GM12878 (cell line): Measurements from ENCODE around the gene LTK. TPM values are rescaled to one million over a fixed set of nuclear protein-coding genes. Genes with fewer than 3 reads are reported as not detected.

Experiments used
- ATAC-seq: fragments of 200-7000 bp; cut with Tn5 transposase; 3 replicates; pipeline ENCODE4 v1.9.1; 2020; ENCODE audit warnings: mild to moderate bottlenecking, moderate library complexity
- BruUV-seq: library from RNA; stranded (reverse); fragments of 400-500 nt; replicated peaks from 2 replicates; lab custom pipeline; 2021; lab: Mats Ljungman, UMichigan
- CTCF ChIA-PET: fragments of 300-600 bp; sonication (Branson Sonifier 250); formaldehyde crosslinking; extraction: SDS; loops from one replicate; lab custom pipeline; 2021; ENCODE audit warnings: inconsistent platforms; lab: Yijun Ruan, JAX
- POLR2A ChIA-PET: fragments of 350-600 bp; formaldehyde crosslinking; extraction: SDS; loops from one replicate; lab custom pipeline; 2021; ENCODE audit warnings: inconsistent platforms; lab: Charles Lee
- RAD21 ChIA-PET: fragments of 300-600 bp; sonication (Branson Sonifier 250); formaldehyde crosslinking; loops from one replicate; lab custom pipeline; 2023; ENCODE audit warnings: antibody characterized with exemption; ENCODE audit not compliant: unreplicated experiment; lab: Charles Lee
- SMC1A ChIA-PET: fragments of 300-600 bp; sonication (Branson Sonifier 250); formaldehyde crosslinking; loops from one replicate; lab custom pipeline; 2023; ENCODE audit not compliant: unreplicated experiment, uncharacterized antibody; lab: Charles Lee
- DNase-seq: peaks from one replicate; pipeline ENCODE4 v3.0.0-alpha.2; 2011; ENCODE audit warnings: low read depth, low spot score
- FAIRE-seq: peaks from 3 replicates; lab custom pipeline; 2011; peaks lifted over from hg19 to GRCh38; lab: Jason Lieb, UNC
- H2AFZ ChIP-seq: 2 replicates; pipeline ENCODE4 v1.6.0; 2011; ENCODE audit warnings: low read depth, low read length, control low read depth; ENCODE audit not compliant: control insufficient read depth
- H3K27ac ChIP-seq: 2 replicates; pipeline ENCODE4 v1.5.1; 2011; ENCODE audit warnings: control low read depth; ENCODE audit not compliant: control insufficient read depth, insufficient read depth
- H3K27me3 ChIP-seq, 2 experiments: replicated peaks in 1 of 2; 2 replicates each; pipeline versions ENCODE4 v1.6.0 to v1.6.1; 2011; ENCODE audit warnings: low read length in 1 of 2; ENCODE audit not compliant: control insufficient read depth in 2 of 2, insufficient read depth in 2 of 2
- H3K36me3 ChIP-seq, 2 experiments: 2 replicates each; pipeline ENCODE4 v1.5.1; 2011; ENCODE audit warnings: low read length in 1 of 2; ENCODE audit not compliant: control insufficient read depth in 2 of 2, insufficient read depth in 2 of 2
- H3K4me1 ChIP-seq: 2 replicates; pipeline ENCODE4 v1.6.1; 2011; ENCODE audit warnings: mild to moderate bottlenecking, low read length, moderate library complexity, mixed read lengths; ENCODE audit not compliant: control insufficient read depth, insufficient read depth
- H3K4me2 ChIP-seq: 2 replicates; pipeline ENCODE4 v1.6.0; 2011; ENCODE audit warnings: control low read depth; ENCODE audit not compliant: control insufficient read depth, insufficient read depth
- H3K4me3 ChIP-seq: fragments of 200-600 bp; sonication (generic); 2 replicates; pipeline ENCODE4 v1.5.1; 2016
- H3K79me2 ChIP-seq: 2 replicates; pipeline ENCODE4 v1.6.0; 2011; ENCODE audit warnings: low read length; ENCODE audit not compliant: control insufficient read depth, insufficient read depth
- H3K9ac ChIP-seq: 2 replicates; pipeline ENCODE4 v1.8.0; 2011; ENCODE audit warnings: low read length, control low read depth, mixed read lengths; ENCODE audit not compliant: control insufficient read depth, insufficient read depth
- H3K9me3 ChIP-seq: replicated peaks from 3 replicates; pipeline ENCODE4 v1.5.1; 2011; ENCODE audit warnings: mild to moderate bottlenecking, low read length; ENCODE audit not compliant: control insufficient read depth, insufficient read depth
- H4K20me1 ChIP-seq: 2 replicates; pipeline ENCODE4 v1.6.0; 2011; ENCODE audit not compliant: control insufficient read depth, insufficient read depth
- BRCA1 ChIP-seq: IDR thresholded peaks from 2 replicates; pipeline ENCODE4 v1.6.1; 2011; ENCODE audit warnings: low read depth, low read length, improper control_type of control experiment
- CBX3 ChIP-seq: fragments of 200-600 bp; sonication (generic); IDR thresholded peaks from 2 replicates; pipeline ENCODE4 v1.6.1; 2016; ENCODE audit warnings: low read depth, borderline replicate concordance
- NFYA ChIP-seq: IDR thresholded peaks from 2 replicates; pipeline ENCODE4 v1.6.1; 2011; ENCODE audit warnings: low read depth, mild to moderate bottlenecking, low read length, improper control_type of control experiment, borderline replicate concordance
- NR2F1 ChIP-seq: fragments of 450-650 bp; conservative IDR thresholded peaks from 2 replicates; pipeline ENCODE4 v1.6.1; 2017; ENCODE audit warnings: mild to moderate bottlenecking
- PBX3 ChIP-seq: IDR thresholded peaks from 2 replicates; pipeline ENCODE4 v1.6.1; 2011; ENCODE audit warnings: mild to moderate bottlenecking, low read depth, low read length, moderate library complexity; ENCODE audit not compliant: insufficient replicate concordance
- RBBP5 ChIP-seq: fragments of 200-600 bp; sonication (generic); conservative IDR thresholded peaks from 2 replicates; pipeline ENCODE4 v1.6.1; 2016
- SIX5 ChIP-seq: IDR thresholded peaks from 2 replicates; pipeline ENCODE4 v1.6.1; 2011; ENCODE audit warnings: mild to moderate bottlenecking, low read depth, low read length, moderate library complexity; ENCODE audit not compliant: severe bottlenecking
- SMAD1 ChIP-seq: fragments of 450-650 bp; IDR thresholded peaks from 2 replicates; pipeline ENCODE4 v1.6.1; 2018; ENCODE audit warnings: mild to moderate bottlenecking, low read depth; ENCODE audit not compliant: partially characterized antibody
- SPI1 ChIP-seq: IDR thresholded peaks from 2 replicates; pipeline ENCODE4 v1.6.1; 2011; ENCODE audit warnings: low read depth, mild to moderate bottlenecking, low read length, moderate library complexity, borderline replicate concordance; ENCODE audit not compliant: insufficient read depth
- WRNIP1 ChIP-seq: IDR thresholded peaks from 2 replicates; pipeline ENCODE4 v1.6.1; 2011; ENCODE audit warnings: low read depth, low read length, improper control_type of control experiment, borderline replicate concordance
- YY1 ChIP-seq: IDR thresholded peaks from 2 replicates; pipeline ENCODE4 v1.6.1; 2011; ENCODE audit warnings: low read depth, mild to moderate bottlenecking, low read length
- WGBS: methylation state at CpG from one replicate; pipeline ENCODE4 v1.1.6; 2016; ENCODE audit warnings: low lambda C conversion rate; ENCODE audit not compliant: insufficient replicate concordance, insufficient coverage; ENCODE audit errors: missing lambda C conversion rate; 5-methylcytosine and 5-hydroxymethylcytosine counted together
- in situ Hi-C: fragments of 300-500 bp; cut with MboI; formaldehyde crosslinking; loops from 9 replicates; pipeline ENCODE4 v1.14.3; 2018; ENCODE audit warnings: mixed read lengths
- intact Hi-C: fragments of 100-400 bp; cut with micrococcal nuclease; formaldehyde crosslinking; loops from one replicate; pipeline ENCODE4 v1.14.2; 2022; ENCODE audit not compliant: unreplicated experiment
- polyA plus RNA-seq, 11 experiments: library from polyadenylated mRNA; depleted of rRNA in 4 of 11; unstranded in 6 of 11; stranded (reverse) in 5 of 11; fragments of >200 nt; fragmentation: Nextera tagmentation in 4 of 11; fragmentation: Illumina TruSeq in 1 of 11; extraction: Ambion mirVana in 4 of 11; extraction: Trizol in 1 of 11; gene quantifications; 1 replicate in 1 of 11; 2 replicates in 10 of 11; pipeline versions ENCODE4 v1.2.1 to v1.2.3, GENCODE V29; 2011 to 2016; ENCODE audit warnings: inconsistent platforms in 2 of 11, missing spikeins in 2 of 11, low read depth in 1 of 11
- total RNA-seq, 4 experiments: library from RNA; depleted of rRNA in 3 of 4; stranded (reverse); fragments of >200 nt in 3 of 4; fragmentation: Illumina TruSeq in 1 of 4; extraction: Trizol in 1 of 4; gene quantifications; 2 replicates each; pipeline versions ENCODE4 v1.2.1 to v1.2.3, GENCODE V29; 2013 to 2021

LTK gene
- total and polyA plus RNA-seq, 10 of the 15 experiments (the other 5 are each of a cell fraction or from before 2014, with no cell fraction given), result 0.07 to 0.80 (median 0.20) TPM; not detected in 1

DNA sequence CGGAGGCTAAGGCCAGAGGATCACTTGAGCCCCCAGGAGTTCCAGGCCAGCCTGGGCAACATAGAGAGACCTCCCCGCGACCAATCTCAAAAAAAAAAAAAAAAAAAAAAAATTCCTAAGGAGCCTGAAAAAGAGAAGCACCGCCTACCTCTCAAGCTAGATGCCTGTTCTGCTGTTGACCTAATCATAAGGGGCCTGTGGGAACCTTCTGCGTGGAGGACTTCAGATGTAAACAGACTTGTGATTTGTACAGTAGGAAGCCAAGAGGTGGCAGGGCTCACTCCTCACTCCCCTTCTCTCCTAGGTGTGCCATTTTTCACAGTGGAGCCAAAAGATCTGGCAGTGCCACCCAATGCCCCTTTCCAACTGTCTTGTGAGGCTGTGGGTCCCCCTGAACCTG lies 48.6 kb upstream of the LTK start:
- DNase-seq (no peak), FAIRE-seq (no peak)
- no TSS peak for BruUV-seq
- RAD21 ChIA-PET, result interaction anchor here (0.7 kb wide), 1 partner anchor 106 kb away, joined by 3 read pairs; no protein-coding TSS in a partner anchor
- POLR2A ChIA-PET, result interaction anchor here (0.7 kb wide), 1 partner anchor 92 kb away, joined by 4 read pairs; no protein-coding TSS in a partner anchor
- SMC1A ChIA-PET, result no interaction called here
- Histone ChIP-seq H3K27me3 (peaks cover 4 to 6% of the 10 kb centered on the region in 2 experiments; a peak in 2 of 4 replicates), H3K79me2 (no peaks in the 10 kb centered on the region), H3K4me3 (no peak overlapping the region), H3K9me3 (no peaks in the 10 kb centered on the region), H3K4me1 (peaks cover 8% of the 10 kb centered on the region), H3K4me2 (no peak overlapping the region)
- CTCF ChIA-PET, result no interaction called here
- TF ChIP-seq SIX5 (no peak), PBX3 (no peak), NR2F1 (no peak), BRCA1 (no peak), SMAD1 (no peak), RBBP5 (no peak), CBX3 (no peak), SPI1 (no peak), YY1 (no peak), WRNIP1 (no peak), NFYA (no peak)
- TF ChIP-seq, all 136 proteins: peak for 0
- Histone ChIP-seq H3K9ac (no peak overlapping the region), H3K36me3 (no peaks in the 10 kb centered on the region), H4K20me1 (no peaks in the 10 kb centered on the region), H2AFZ (no peak overlapping the region), H3K27ac (no peak overlapping the region)
- in situ Hi-C loops (no loop called here), intact Hi-C loops (no loop called here)
- no peak for ATAC-seq
- 31% methylated on average over 5 of the region's 5 CpGs for WGBS
